GM23338 (cell line): ENCODE measurements around the gene VEGFC. TPM values are rescaled to one million over a fixed set of nuclear protein-coding genes. Genes with fewer than 3 reads are reported as not detected.

Experiments
- ATAC-seq: fragments of 200-7000 bp; cut with Tn5 transposase; 3 replicates; pipeline ENCODE4 v1.9.1; 2020
- DNase-seq: peaks from one replicate; pipeline ENCODE4 v3.0.0-alpha.2; 2015; ENCODE audit warnings: low spot score
- H2AFZ ChIP-seq: fragments of 200-600 bp; sonication (generic); 2 replicates; pipeline ENCODE4 v1.8.0; 2016; ENCODE audit warnings: antibody characterized with exemption, mild to moderate bottlenecking, moderate library complexity
- H3F3A ChIP-seq: fragments of 200-600 bp; sonication (generic); replicated peaks from 2 replicates; pipeline ENCODE4 v1.8.0; 2017; ENCODE audit warnings: antibody characterized with exemption, mixed run types, low read depth
- H3K27ac ChIP-seq: fragments of 200-600 bp; sonication (generic); 2 replicates; pipeline ENCODE4 v1.6.1; 2016; ENCODE audit warnings: low read depth
- H3K27me3 ChIP-seq: fragments of 200-600 bp; sonication (generic); 2 replicates; pipeline ENCODE4 v1.8.0; 2016; ENCODE audit warnings: mild to moderate bottlenecking, mixed run types, moderate library complexity; ENCODE audit not compliant: insufficient read depth
- H3K36me3 ChIP-seq: fragments of 200-600 bp; sonication (generic); 2 replicates; pipeline ENCODE4 v1.8.0; 2016; ENCODE audit warnings: mild to moderate bottlenecking; ENCODE audit not compliant: insufficient read depth
- H3K4me1 ChIP-seq: fragments of 200-600 bp; sonication (generic); 2 replicates; pipeline ENCODE4 v1.8.0; 2016; ENCODE audit warnings: mild to moderate bottlenecking, moderate library complexity; ENCODE audit not compliant: insufficient read depth
- H3K4me2 ChIP-seq: fragments of 200-600 bp; sonication (generic); 2 replicates; pipeline ENCODE4 v1.7.1; 2017; ENCODE audit warnings: mixed run types
- H3K4me3 ChIP-seq: fragments of 200-600 bp; sonication (generic); 2 replicates; pipeline ENCODE4 v1.6.1; 2016; ENCODE audit warnings: mixed run types
- H3K79me2 ChIP-seq: fragments of 200-600 bp; sonication (generic); replicated peaks from 2 replicates; pipeline ENCODE4 v1.8.0; 2017; ENCODE audit warnings: mild to moderate bottlenecking; ENCODE audit not compliant: insufficient read depth
- H3K9me2 ChIP-seq: fragments of 200-600 bp; sonication (generic); 2 replicates; pipeline ENCODE4 v1.8.0; 2017; ENCODE audit not compliant: insufficient read depth
- H4K20me1 ChIP-seq: fragments of 200-600 bp; sonication (generic); replicated peaks from 2 replicates; pipeline ENCODE4 v1.8.0; 2017; ENCODE audit warnings: mild to moderate bottlenecking; ENCODE audit not compliant: insufficient read depth
- H3K27ac Mint-ChIP-seq: 2 replicates; pipeline ENCODE4 v1.8.0; 2020; ENCODE audit warnings: inconsistent platforms, mild to moderate bottlenecking, moderate library complexity, mixed read lengths
- H3K27me3 Mint-ChIP-seq: 3 replicates; pipeline ENCODE4 v1.8.0; 2022; ENCODE audit warnings: low read depth, mild to moderate bottlenecking, moderate library complexity, mixed read lengths, inconsistent platforms; ENCODE audit not compliant: insufficient read depth, poor library complexity
- H3K36me3 Mint-ChIP-seq: 3 replicates; pipeline ENCODE4 v1.8.0; 2021; ENCODE audit warnings: low read depth, mild to moderate bottlenecking, inconsistent platforms, moderate library complexity, mixed read lengths
- H3K4me1 Mint-ChIP-seq: 3 replicates; pipeline ENCODE4 v1.8.0; 2020; ENCODE audit warnings: mild to moderate bottlenecking, inconsistent platforms, mixed read lengths
- H3K4me3 Mint-ChIP-seq: 3 replicates; pipeline ENCODE4 v1.8.0; 2021; ENCODE audit warnings: moderate library complexity, mild to moderate bottlenecking, inconsistent platforms, mixed read lengths
- H3K9me3 Mint-ChIP-seq: 3 replicates; pipeline ENCODE4 v1.8.0; 2020; ENCODE audit warnings: moderate library complexity, mild to moderate bottlenecking, inconsistent platforms, mixed read lengths
- CREB1 ChIP-seq: fragments of 250-450 bp; sonication (Bioruptor Pico); IDR thresholded peaks from 2 replicates; pipeline ENCODE4 v1.5.0; 2020; ENCODE audit warnings: low read depth, mild to moderate bottlenecking, moderate library complexity
- EZH2 ChIP-seq: fragments of 200-600 bp; sonication (generic); IDR thresholded peaks from one replicate; pipeline ENCODE4 v1.8.0; 2017; ENCODE audit warnings: antibody characterized with exemption, mild to moderate bottlenecking, low read depth; ENCODE audit not compliant: unreplicated experiment
- EZH2phosphoT487 ChIP-seq: fragments of 200-600 bp; sonication (generic); IDR thresholded peaks from one replicate; pipeline ENCODE4 v1.8.1; 2018; ENCODE audit warnings: antibody characterized with exemption; ENCODE audit not compliant: unreplicated experiment
- JUNB ChIP-seq: IDR thresholded peaks from one replicate; pipeline ENCODE4 v1.6.1; 2016; ENCODE audit warnings: antibody characterized with exemption; ENCODE audit not compliant: unreplicated experiment
- NANOG ChIP-seq: IDR thresholded peaks from 2 replicates; pipeline ENCODE4 v1.6.1; 2016; ENCODE audit warnings: antibody characterized with exemption, borderline replicate concordance
- POLR2AphosphoS5 ChIP-seq: IDR thresholded peaks from 2 replicates; pipeline ENCODE4 v1.6.1; 2016; ENCODE audit warnings: antibody characterized with exemption, low read depth
- STAT1 ChIP-seq: IDR thresholded peaks from one replicate; pipeline ENCODE4 v1.6.1; 2016; ENCODE audit warnings: antibody characterized with exemption; ENCODE audit not compliant: unreplicated experiment
- ZNF114 ChIP-seq: fragments of 250-450 bp; sonication (Bioruptor Pico); IDR thresholded peaks from 2 replicates; pipeline ENCODE4 v1.5.0; 2020; ENCODE audit warnings: mild to moderate bottlenecking, moderate library complexity
- ZNF331 ChIP-seq: fragments of 250-450 bp; sonication (Bioruptor Pico); IDR thresholded peaks from 2 replicates; pipeline ENCODE4 v1.5.0; 2020; ENCODE audit warnings: low read depth, mild to moderate bottlenecking, moderate library complexity
- polyA plus RNA-seq: library from polyadenylated mRNA; unstranded; fragments of >200 nt; fragmentation: Nextera tagmentation; extraction: Ambion mirVana; gene quantifications from 2 replicates; pipeline ENCODE4 v1.2.1, GENCODE V29; 2016
- total RNA-seq: library from RNA; depleted of rRNA; stranded (reverse); fragments of >200 nt; shearing (Covaris generic); gene quantifications from 2 replicates; pipeline ENCODE4 v1.2.3, GENCODE V29; 2014
- TF ChIP-seq, protein P1 (sequence below): IDR thresholded peaks from 2 replicates; pipeline ENCODE4 v1.6.1; 2016; ENCODE audit warnings: antibody characterized with exemption
- TF ChIP-seq, protein P2 (sequence below): IDR thresholded peaks from one replicate; pipeline ENCODE4 v1.6.1; 2018; ENCODE audit warnings: antibody characterized with exemption; ENCODE audit not compliant: unreplicated experiment
- TF ChIP-seq, protein P3 (sequence below): fragments of 250-450 bp; sonication (Bioruptor Pico); IDR thresholded peaks from 2 replicates; pipeline ENCODE4 v1.5.0; 2020; ENCODE audit warnings: mild to moderate bottlenecking, moderate library complexity
- TF ChIP-seq, protein P4 (sequence below), 2 experiments: fragments of 200-600 bp in 1 of 2; sonication (generic) in 1 of 2; conservative IDR thresholded peaks; 2 replicates each; pipeline versions ENCODE4 v1.5.1 to v1.6.1; 2016 to 2017; ENCODE audit warnings: antibody characterized with exemption in 2 of 2, low read depth in 2 of 2, mild to moderate bottlenecking in 2 of 2, moderate library complexity in 1 of 2

The VEGFC gene
- total and polyA plus RNA-seq, 2 experiments from 2014 or later: 0.87 to 1.1 TPM

DNA sequence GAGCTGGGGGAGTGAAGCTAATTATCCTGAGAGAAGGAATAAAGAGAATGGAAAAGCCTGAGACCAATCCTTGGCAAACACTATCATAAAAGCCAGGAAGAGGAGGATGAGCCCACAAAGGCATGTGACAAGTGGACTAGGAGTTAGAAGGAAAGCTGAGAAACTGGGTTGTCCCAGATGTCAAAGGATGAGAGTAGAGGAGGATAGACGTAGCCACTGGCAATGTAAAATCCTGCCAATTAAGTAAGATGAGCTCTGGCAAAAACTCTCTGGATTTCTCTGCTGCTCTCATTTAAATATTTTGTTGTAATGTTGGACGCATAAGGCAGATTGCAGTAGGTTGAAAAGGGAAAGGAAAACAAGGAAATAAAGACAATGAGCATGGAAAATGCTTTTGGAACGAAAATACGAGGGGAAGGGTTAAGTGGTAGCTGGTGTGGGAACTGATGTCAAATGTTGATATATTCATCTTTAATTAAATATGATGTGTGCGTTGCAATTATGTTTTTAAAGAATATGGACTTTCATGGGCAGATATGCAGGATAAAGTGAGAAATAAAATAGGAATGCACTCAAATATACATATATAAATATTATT, 14.2 kb upstream of the VEGFC start (continued):
- TF ChIP-seq, protein P1, sequence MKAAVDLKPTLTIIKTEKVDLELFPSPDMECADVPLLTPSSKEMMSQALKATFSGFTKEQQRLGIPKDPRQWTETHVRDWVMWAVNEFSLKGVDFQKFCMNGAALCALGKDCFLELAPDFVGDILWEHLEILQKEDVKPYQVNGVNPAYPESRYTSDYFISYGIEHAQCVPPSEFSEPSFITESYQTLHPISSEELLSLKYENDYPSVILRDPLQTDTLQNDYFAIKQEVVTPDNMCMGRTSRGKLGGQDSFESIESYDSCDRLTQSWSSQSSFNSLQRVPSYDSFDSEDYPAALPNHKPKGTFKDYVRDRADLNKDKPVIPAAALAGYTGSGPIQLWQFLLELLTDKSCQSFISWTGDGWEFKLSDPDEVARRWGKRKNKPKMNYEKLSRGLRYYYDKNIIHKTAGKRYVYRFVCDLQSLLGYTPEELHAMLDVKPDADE: no peak
- no peak for TF ChIP-seq JUNB
- TF ChIP-seq, protein P2, sequence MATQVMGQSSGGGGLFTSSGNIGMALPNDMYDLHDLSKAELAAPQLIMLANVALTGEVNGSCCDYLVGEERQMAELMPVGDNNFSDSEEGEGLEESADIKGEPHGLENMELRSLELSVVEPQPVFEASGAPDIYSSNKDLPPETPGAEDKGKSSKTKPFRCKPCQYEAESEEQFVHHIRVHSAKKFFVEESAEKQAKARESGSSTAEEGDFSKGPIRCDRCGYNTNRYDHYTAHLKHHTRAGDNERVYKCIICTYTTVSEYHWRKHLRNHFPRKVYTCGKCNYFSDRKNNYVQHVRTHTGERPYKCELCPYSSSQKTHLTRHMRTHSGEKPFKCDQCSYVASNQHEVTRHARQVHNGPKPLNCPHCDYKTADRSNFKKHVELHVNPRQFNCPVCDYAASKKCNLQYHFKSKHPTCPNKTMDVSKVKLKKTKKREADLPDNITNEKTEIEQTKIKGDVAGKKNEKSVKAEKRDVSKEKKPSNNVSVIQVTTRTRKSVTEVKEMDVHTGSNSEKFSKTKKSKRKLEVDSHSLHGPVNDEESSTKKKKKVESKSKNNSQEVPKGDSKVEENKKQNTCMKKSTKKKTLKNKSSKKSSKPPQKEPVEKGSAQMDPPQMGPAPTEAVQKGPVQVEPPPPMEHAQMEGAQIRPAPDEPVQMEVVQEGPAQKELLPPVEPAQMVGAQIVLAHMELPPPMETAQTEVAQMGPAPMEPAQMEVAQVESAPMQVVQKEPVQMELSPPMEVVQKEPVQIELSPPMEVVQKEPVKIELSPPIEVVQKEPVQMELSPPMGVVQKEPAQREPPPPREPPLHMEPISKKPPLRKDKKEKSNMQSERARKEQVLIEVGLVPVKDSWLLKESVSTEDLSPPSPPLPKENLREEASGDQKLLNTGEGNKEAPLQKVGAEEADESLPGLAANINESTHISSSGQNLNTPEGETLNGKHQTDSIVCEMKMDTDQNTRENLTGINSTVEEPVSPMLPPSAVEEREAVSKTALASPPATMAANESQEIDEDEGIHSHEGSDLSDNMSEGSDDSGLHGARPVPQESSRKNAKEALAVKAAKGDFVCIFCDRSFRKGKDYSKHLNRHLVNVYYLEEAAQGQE: no peak
- no peak for TF ChIP-seq POLR2AphosphoS5
- TF ChIP-seq ZNF331: no peak
- no peak for TF ChIP-seq CREB1
- no peak for TF ChIP-seq ZNF114 (CRISPR knock-in tag)
- no peak for TF ChIP-seq EZH2
- no peak for TF ChIP-seq NANOG

DNA sequence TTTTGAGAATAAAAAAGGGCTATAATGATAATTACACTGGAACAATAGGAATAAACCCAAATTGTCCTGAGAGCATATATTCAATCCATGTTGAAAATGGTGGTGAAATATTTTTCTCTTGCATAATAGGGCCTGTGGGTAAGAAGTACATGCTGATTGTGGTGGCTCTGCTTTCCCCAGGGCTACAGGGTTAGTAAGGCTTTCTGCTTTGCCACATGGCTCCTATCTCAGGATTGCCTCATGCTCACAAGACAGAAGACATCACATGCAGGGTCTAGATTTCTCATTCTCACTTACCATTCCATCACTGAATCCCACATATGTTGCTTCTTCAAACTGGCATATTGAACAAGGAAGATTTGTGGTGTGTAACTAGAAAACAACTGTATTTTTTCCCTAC, 12.4 kb upstream of the VEGFC start:
- H3K9me3 Mint-ChIP-seq: peaks cover 10% of the 10 kb centered on the region
- Histone ChIP-seq H3K36me3 (no peaks in the 10 kb centered on the region), H3K4me1 (no peaks in the 10 kb centered on the region), H3K79me2 (no peaks in the 10 kb centered on the region), H3K27ac (no peak overlapping the region), H3K27me3 (no peaks in the 10 kb centered on the region), H3K4me3 (no peak overlapping the region), H3K9me2 (no peaks in the 10 kb centered on the region), H3F3A (no peaks in the 10 kb centered on the region), H2AFZ (no peak overlapping the region), H4K20me1 (no peaks in the 10 kb centered on the region), H3K4me2 (no peak overlapping the region)
- H3K36me3 Mint-ChIP-seq: peaks cover 4% of the 10 kb centered on the region; the same call in 1 of the 3 replicates
- DNase-seq (no peak), ATAC-seq (no peak)
- no peak overlapping the region for H3K27ac Mint-ChIP-seq
- H3K4me3 Mint-ChIP-seq: no peak overlapping the region
- no peaks in the 10 kb centered on the region for H3K27me3 Mint-ChIP-seq
- no peaks in the 10 kb centered on the region for H3K4me1 Mint-ChIP-seq
- no peak for TF ChIP-seq NANOG
- TF ChIP-seq, protein P3, sequence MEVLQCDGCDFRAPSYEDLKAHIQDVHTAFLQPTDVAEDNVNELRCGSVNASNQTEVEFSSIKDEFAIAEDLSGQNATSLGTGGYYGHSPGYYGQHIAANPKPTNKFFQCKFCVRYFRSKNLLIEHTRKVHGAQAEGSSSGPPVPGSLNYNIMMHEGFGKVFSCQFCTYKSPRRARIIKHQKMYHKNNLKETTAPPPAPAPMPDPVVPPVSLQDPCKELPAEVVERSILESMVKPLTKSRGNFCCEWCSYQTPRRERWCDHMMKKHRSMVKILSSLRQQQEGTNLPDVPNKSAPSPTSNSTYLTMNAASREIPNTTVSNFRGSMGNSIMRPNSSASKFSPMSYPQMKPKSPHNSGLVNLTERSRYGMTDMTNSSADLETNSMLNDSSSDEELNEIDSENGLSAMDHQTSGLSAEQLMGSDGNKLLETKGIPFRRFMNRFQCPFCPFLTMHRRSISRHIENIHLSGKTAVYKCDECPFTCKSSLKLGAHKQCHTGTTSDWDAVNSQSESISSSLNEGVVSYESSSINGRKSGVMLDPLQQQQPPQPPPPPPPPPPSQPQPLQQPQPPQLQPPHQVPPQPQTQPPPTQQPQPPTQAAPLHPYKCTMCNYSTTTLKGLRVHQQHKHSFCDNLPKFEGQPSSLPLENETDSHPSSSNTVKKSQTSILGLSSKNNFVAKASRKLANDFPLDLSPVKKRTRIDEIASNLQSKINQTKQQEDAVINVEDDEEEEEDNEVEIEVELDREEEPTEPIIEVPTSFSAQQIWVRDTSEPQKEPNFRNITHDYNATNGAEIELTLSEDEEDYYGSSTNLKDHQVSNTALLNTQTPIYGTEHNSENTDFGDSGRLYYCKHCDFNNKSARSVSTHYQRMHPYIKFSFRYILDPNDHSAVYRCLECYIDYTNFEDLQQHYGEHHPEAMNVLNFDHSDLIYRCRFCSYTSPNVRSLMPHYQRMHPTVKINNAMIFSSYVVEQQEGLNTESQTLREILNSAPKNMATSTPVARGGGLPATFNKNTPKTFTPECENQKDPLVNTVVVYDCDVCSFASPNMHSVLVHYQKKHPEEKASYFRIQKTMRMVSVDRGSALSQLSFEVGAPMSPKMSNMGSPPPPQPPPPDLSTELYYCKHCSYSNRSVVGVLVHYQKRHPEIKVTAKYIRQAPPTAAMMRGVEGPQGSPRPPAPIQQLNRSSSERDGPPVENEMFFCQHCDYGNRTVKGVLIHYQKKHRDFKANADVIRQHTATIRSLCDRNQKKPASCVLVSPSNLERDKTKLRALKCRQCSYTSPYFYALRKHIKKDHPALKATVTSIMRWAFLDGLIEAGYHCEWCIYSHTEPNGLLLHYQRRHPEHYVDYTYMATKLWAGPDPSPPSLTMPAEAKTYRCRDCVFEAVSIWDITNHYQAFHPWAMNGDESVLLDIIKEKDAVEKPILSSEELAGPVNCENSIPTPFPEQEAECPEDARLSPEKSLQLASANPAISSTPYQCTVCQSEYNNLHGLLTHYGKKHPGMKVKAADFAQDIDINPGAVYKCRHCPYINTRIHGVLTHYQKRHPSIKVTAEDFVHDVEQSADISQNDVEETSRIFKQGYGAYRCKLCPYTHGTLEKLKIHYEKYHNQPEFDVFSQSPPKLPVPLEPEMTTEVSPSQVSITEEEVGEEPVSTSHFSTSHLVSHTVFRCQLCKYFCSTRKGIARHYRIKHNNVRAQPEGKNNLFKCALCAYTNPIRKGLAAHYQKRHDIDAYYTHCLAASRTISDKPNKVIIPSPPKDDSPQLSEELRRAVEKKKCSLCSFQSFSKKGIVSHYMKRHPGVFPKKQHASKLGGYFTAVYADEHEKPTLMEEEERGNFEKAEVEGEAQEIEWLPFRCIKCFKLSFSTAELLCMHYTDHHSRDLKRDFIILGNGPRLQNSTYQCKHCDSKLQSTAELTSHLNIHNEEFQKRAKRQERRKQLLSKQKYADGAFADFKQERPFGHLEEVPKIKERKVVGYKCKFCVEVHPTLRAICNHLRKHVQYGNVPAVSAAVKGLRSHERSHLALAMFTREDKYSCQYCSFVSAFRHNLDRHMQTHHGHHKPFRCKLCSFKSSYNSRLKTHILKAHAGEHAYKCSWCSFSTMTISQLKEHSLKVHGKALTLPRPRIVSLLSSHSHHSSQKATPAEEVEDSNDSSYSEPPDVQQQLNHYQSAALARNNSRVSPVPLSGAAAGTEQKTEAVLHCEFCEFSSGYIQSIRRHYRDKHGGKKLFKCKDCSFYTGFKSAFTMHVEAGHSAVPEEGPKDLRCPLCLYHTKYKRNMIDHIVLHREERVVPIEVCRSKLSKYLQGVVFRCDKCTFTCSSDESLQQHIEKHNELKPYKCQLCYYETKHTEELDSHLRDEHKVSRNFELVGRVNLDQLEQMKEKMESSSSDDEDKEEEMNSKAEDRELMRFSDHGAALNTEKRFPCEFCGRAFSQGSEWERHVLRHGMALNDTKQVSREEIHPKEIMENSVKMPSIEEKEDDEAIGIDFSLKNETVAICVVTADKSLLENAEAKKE (CRISPR knock-in tag): no peak
- TF ChIP-seq JUNB: no peak
- TF ChIP-seq ZNF114 (CRISPR knock-in tag): no peak
- no peak for TF ChIP-seq EZH2phosphoT487
- TF ChIP-seq, protein P4, sequence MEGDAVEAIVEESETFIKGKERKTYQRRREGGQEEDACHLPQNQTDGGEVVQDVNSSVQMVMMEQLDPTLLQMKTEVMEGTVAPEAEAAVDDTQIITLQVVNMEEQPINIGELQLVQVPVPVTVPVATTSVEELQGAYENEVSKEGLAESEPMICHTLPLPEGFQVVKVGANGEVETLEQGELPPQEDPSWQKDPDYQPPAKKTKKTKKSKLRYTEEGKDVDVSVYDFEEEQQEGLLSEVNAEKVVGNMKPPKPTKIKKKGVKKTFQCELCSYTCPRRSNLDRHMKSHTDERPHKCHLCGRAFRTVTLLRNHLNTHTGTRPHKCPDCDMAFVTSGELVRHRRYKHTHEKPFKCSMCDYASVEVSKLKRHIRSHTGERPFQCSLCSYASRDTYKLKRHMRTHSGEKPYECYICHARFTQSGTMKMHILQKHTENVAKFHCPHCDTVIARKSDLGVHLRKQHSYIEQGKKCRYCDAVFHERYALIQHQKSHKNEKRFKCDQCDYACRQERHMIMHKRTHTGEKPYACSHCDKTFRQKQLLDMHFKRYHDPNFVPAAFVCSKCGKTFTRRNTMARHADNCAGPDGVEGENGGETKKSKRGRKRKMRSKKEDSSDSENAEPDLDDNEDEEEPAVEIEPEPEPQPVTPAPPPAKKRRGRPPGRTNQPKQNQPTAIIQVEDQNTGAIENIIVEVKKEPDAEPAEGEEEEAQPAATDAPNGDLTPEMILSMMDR (conservative IDR thresholded peaks at IDR 0.05; ENCODE audit: low read depth in 2 of 2): no peak
- TF ChIP-seq STAT1: no peak
